CD4-positive, alpha-beta T cell treated with Interleukin-21 for 1 hour (primary cell): ENCODE data around the gene AUNIP.
"Not testable (repeated sequence)": the region's sequence is repeated elsewhere in the genome, so short reads cannot be mapped to it uniquely, and the experiment has no call there.

Source experiments
- DNase-seq: peaks from one replicate; pipeline ENCODE4 v3.0.0-alpha.2; 2020

AUNIP gene

DNA sequence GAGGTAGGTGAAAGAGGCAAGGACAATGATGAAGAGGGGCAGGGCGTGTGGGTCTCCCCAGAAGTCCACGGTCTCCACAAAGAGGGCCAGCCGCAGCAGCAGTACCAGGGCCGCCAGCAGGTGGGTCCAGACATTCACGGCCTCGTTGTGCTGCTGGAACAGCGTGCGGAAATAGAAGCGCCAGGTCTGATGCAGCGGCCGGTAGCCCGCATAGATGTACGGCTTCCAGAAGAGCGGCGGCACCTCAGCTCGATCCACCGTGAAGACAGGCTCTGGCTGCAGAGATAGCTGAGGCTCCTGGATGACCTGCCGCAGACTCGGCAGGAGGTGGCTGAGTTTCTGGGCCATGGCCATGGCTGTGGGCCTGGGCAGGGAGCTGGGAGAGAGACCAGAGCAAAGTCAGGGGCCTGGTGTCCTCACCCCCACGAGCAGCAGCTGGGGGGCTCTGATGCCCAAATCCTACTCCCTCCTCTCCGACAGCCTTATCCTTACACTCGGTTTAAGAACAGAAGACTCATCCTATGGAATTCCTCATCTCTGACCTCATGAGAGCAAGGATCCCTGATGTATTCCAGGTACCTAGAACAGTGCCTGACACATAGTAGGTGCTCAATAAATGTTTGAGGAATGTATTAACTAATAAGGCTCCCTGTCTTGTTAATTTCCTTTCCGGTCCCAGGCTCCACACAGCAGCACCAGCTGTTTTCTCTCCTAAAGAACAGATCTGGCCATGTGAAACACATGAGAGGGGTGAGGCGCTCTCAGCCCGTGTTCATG lies 4.4 kb upstream of the AUNIP start:
- DNase-seq = no peak

DNA sequence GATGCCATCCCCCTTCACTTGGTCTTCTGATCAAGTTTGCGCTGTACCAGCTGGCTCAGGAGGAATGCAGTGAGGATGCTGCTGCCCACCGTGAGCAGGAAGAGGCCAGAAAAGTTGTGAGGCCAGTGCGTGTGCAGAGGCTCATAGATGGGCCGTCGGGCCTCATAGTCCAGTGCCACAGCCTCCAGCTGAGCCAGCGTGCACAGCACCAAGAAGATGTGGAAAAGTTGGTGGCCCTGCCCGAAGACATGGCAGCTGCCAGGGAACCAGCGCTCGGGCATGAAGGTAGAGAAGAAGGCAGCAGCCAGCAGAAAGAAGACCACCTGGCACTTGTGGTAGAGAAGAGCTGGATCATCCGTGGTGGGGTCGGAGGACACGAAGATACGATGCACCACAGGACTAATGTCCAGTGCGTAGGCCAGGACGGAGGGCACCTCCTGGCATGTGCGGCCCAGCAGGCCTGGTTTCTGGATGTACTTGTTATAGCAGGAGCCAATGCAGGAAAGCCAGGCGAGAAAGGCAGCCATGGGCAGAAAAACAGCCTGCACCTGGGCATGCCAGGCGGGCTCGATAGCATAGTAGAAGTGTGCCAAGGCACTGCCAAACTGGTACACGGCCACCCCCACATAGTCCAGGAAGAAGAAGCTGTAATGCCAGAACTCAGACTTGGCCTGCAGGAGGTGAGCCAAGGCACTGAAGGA lies 3.7 kb upstream of the AUNIP start:
- no peak for DNase-seq

DNA sequence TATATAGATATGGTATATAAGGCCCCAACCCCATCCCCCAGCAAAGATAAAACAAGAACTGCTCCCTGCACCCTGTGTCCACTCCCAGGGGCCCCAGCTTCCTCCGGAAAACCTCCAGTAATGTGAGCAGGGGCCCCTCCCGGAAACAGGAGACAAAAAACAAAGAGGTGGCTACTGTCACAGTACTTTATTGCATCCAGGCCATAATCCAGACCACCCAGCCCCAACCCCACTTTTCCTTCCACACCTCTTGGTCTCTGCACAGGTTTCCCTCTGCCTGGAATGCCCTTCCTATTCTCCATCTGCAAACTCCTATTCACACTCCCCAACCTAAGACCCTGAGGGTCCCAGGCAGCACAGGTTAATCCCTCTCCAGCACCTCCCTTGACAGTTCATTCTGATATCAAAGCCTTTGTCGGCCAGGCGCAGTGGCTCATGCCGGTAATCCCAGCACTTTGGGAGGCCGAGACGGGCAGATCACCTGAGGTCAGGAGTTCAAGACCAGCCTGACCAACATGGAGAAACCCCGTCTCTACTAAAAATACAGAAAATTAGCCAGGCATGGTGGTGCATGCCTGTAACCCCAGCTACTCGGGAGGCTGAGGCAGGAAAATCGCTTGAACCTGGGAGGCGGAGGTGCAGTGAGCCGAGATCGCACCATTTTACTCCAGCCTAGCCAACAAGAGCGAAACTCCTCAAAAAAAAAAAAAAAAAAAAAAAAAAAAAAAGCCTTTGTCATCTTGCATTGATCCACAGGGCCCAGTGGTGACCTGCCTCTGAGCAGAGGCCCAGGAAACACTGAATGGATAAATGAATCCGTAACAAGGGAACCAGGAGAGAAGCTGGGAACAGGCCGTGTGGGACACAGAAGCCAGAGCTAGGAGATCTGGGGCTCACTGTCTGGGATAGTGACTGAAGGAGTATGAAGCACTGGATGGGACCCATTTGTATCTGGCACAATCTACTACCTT lies 2.3 kb upstream of the AUNIP start:
- DNase-seq = no peak

DNA sequence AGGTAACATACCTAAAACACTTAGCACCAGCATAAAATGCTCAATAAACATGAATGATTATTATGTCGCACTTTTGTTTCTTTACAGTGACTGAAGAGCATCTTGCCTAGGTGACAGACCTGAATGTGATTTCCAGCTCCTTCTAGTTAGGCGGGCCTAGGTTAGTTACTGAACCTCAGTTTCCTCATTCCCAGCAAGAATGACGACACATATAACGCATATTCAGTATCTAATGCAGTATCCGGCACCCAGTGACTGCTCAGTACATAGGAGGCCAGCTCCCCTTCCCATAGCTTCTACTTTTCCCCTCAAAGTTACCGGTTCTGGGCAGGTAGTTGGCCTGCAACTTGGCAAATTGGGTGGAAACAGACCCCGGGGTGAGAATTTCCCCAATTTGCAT lies 763 bp downstream of the AUNIP start:
- DNase-seq = no peak

DNA sequence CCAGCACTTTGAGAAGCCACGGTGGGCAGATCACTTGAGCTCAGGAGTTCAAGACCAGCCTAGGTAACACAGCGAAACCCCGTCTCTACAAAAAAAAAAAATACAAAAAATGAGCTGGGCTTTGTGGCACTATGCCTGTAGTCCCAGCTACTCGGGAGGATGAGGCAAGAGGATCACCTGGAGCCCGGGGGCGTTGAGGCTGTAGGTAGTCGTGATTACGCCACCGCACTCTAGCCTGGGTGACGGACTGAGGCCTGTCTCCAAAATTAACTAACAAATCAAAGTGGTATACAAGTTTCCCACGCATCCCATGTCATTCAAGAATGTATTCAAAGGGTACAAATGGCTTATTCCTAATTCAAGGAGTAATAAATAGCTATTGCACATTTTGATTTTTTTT lies 2.4 kb downstream of the AUNIP start:
- DNase-seq = no peak

DNA sequence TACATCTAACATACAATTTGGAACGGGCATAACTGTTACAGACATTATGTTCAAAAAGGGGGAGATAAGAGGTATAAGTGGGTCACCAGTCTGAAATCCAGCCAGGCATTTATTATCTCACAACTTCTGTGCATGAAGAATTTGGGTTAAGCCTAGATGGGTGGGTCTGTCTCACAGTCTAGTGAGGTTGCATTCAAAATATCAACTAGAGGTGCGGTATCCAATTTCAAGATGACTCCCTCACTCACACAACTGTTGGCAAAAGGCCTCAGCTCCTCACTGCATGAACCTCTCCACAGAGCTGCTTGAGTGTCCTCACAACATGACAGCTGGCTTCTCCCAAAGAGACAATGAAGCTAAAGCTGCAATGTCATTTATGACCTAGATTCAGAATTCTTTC lies 4.7 kb downstream of the AUNIP start:
- DNase-seq = no peak

DNA sequence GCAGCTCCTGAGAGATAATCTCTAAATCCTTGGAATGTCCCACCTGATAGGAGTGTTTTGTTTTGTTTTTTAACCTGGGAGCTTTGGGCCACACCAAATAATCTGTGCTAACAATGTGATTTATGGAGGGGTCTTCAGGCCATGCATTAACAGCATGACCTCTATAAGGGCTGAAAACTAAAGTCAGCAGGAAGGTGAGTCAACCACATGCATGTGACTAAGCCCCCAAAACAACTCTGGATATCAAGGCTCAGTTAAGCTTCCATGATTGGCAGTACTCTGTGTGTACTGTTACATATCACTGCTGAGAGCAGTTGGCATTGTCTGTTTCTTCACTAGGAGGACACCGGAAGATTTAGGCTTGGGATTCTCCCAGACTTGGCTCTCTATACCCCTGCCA lies 10.7 kb downstream of the AUNIP start:
- no peak for DNase-seq

DNA sequence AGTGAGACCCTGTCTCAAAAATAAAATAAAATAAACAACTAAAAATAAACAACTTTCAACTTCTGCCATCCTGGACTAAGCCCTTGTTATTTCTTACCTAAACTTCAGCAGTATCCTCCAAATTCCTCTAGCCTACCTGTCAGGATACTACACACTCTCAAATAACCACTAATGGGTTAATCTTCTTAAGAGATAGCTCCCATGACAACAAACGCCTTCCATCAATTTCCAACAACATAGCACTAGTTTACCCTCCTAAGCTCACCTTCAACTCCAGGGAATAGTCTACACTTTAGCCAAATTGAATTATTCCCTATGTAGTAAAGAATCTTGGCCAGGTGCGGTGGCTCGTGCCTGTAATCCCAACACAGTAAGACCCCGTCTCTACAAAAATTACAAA lies 11.3 kb downstream of the AUNIP start:
- DNase-seq = no peak

DNA sequence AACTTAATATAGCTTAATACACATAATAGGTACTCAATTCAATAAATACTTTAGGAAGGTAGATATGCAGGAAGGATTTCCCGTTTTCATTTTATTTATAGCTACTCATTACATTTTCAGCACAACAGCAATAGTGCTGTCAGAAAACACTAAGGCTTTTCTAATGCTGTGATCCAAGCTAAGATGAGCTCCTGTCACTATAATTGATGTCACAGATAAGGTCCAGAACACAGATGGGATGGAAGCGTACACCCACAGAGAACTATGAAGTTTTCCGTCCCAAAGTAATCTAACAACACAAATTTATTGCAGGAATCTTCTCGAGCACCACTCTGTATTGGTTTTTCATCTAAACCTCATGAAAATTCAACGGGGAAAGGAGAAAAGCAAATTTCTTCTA lies 13.6 kb downstream of the AUNIP start:
- no peak for DNase-seq

DNA sequence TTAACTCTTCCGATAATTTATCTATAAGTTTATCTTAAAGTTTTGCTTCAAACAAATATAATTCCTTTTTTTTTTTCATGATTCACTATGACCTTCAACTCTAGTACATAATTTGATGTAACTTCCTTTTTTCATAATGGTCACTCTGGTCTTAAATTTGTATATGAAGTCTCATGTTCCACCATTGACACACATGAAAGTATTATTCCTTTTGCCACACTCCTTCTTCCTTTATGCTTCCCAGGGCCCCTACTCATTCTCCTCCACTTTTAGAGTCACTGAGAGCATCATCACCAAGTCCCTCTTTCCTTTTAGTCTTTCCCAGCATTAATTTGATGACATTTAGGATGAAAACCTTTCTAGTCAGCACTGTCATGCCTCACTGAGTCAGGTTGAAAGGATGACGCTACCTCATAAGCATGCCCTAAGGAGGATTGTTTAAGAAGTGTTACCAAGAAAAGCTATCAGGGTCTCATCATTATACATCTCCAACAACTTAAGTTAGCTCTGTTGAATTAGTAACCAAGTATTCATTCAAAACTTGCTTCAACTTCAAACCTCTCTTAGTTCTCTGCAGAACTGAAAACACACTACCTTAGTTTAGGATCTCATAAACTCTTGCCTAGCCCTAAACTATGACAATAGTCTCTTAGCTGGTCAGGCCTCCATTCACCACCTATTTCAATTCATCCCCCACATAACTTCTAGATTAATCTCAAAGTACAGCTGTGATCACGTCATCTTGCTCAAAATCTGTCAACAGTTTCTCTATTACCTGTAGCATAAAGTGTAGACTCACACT lies 14.5 kb downstream of the AUNIP start:
- DNase-seq = no peak

DNA sequence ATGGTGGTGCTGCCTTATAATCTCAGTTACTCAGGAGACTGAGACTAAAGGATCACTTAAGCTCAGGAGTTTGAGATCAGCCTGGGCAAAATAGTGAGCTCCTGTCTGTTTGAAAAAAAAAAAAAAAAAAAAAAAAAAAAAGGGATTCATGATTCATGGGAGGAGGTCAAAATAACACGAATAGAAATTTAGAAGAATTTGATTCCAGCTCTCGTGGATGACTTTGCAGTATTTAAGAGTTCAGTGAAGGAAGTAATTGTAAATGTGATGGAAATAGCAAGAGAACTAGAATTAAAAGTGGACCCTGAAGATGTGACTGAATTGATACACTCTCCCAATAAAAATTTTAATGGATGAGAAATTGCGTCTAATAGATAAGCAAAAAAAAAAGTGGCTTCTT lies 15.8 kb downstream of the AUNIP start:
- DNase-seq = no peak

DNA sequence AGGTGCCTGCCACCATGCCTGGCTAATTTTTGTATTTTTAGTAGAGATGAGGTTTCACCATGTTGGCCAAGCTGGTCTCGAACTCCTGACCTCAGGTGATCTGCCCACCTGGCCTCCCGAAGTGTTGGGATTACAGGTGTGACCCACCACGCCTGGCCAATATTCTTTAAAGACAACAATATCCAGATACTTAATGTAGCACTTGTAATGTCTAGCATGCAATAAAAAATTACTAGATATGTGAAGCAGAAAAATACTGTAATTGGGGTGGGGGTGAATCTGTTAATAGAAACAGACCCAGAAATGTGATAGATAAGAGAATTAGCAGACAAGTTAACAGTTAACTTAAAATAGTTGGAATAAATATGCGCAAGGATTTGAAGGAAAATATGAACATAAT lies 19.4 kb downstream of the AUNIP start:
- not testable (repeated sequence) for DNase-seq

DNA sequence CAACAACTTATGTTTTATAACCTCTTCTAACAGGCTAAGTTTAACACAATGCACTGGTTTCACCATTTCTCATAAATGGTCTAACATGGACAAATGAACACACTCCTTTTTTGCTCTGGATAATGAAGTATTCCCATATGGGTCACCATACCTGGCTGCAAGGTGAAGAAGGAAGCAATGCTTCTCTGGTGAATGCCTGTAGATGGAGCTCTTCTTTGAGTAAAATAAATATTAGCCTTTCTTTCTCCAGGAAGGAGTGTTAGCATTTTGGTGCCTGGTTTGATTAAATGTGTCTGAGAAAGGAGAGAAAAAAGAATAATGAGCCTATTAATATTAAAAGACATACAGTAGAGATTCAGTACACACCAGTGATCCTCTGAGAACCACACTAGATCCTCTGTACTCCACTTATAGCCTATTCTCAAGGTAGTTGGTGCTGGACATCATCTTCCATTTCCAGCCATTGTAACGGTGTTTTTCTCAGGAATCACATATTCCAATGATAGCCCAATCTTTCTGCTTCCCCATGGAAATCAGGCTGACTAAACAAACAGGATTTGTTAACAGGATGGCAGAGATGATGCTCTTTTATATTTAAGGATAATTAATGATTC lies 21.9 kb downstream of the AUNIP start:
- no peak for DNase-seq

DNA sequence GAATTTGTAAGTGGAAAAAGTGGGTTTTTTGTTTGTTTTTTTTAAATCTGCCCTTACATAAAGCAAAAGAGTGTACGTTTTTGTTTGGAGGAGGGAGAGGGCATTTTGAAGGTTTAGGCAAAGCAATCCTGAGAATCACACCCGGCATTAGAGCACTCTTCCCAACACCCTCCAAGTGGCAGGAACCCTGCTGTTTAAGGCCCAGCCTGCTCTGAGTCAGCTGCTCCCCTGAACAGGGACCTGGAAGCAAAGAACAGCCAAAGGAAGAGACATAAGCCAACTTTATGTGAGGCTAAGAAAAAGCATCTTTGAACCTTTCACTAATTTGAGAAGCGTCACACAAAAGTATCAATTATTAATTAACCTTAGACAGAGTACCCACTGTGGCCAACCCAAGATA lies 22.6 kb downstream of the AUNIP start:
- no peak for DNase-seq

DNA sequence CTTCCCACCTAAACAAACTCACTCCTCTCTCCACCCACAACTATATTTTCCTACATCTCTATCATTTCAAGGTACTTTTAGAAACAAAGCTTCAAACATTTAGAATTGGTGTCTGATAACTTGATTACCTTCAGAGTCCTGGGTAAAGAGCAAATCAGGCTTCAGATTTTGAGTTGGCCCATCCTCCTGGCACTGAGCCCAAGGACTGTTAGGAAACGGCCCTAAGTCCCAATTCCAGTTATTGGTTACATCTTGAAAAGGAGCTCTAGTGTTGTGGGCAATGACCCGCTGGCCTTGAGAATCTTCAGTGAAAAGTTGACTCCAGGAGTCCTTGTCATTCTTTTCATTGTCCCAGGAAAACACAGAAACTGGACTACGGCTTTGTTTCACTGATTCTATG lies 24.4 kb downstream of the AUNIP start:
- DNase-seq = no peak

DNA sequence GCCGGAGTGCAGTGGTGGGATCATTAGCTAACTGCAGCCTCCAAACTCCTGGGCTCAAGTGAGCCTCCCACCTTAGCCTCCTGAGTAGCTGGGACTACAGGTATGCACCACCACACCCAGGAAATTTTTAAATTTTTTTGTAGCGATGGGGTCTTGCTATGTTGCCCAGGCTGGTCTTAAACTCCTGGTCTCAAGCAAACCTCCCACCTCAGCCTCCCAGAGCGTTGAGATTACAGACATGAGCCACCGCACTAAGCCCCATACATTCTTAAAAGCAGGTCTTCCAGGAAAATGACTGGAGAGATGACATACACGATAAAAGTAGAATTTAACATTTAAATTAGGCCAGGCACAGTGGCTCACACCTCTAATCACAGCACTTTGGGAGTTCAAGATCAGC lies 26.1 kb downstream of the AUNIP start:
- DNase-seq = no peak

DNA sequence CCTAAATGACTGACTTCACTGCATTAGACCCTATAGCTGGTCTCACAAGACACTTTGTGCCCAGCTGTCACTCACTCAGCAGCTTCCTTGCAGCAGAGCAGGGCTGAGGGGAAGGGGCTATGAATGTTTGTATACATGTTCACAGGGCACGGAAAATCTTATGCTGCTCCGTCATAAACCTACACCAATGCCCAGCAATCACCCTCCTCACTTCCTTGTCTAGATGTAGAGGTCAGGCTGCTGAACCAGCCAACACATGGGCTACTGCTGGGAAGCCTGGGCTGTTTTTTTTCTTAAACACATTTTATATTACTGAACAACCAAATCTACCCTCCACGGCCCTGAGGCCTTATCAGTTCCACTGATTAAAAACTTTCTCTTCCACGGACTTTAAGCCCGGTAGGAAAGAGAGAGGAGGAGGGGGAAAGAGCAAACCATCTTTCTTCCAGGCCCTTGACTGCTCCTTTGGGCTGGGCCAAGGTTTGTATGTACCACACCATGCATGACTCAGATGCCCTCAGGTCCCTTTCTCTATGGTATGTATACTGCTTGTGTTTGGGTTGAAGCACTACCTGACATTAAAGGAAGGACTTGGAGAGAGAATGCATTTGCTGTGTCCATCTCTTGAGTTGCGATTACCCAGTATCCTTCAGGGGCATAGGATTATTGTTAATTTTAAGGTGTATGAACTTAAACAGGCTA lies 26.8 kb downstream of the AUNIP start:
- DNase-seq = no peak

DNA sequence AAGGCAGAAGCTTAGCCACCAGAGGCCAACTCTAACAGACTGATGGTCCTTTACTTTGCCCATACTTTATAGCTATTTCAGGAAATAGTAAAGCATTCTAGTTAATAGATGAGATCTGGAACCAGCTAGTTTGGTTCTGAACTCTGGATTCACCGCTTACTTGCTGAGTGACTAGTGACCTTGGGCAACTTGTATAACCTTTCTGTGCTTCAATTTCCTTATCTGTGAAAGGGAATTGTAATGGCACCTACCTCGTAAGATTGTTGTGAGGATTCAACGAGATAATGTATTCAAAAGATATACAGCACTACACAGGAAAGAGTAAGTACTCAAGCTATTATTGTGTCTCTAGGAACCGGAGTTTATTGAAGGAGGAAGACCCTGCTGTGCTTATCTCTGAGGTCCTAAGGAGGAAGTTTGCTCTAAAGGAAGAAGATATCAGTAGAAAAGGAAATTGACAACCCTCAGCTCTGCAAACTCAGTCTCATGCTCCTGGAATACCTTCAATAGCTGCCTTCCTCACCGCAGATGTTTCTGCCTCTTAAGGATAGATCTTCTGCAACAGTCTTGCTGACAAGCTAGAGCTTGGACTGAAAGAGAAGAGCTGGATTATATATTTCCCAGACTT lies 27.6 kb downstream of the AUNIP start:
- no peak for DNase-seq

DNA sequence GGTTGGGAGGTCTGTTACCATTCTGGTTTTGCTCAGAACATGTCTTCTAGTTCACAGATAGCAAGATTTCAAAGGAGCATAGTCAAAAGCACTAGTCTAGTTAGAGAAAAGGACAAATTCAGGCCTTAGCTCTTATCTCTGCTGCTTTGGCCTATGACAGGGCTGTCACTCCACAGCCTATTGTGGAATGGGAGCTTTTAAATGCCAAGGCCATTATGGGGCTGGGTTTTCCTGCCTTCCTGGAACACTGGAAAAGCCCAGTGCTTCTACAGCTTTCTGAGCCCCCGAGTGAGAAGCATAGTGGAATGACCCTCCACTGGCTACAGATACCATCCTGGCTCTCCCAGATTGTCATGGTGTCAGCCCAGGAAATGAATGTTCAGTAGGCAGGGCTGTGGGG lies 30.2 kb downstream of the AUNIP start:
- no peak for DNase-seq

DNA sequence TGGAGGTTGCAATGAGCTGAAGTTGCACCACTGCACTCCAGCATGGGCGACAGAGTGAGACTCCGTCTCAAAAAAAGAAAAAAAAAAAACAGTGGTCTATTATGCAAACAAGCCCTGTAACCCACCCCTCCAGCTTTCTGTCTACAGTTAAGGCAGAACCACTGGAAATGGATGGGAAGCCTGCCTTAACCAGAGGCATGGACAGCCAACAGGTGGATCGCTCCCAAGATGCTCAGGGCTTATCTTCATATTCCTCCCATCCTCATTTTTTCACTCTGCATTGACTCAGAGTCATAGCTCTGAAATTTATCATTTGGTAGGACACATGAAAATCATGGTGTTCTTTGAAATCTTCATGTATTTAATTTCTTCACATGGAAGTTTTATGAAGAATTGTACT lies 30.8 kb downstream of the AUNIP start:
- DNase-seq = no peak

DNA sequence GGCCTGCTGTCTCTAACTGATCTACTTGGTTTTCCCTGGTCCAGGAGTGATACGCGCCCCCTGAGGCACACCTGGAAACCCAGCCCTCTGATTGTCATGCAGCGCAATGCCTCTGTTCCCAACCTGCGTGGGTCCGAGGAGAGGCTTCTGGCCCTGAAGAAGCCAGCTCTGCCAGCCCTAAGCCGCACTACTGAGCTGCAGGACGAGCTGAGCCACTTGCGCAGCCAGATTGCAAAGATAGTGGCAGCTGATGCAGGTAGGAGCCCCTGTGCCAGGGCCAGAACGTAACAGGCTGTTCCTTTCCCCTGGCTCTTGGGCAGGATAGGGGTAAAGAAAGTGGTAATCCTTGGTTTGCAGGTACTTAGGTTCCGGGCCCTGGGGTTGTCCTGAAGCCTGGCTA lies 32.7 kb downstream of the AUNIP start:
- no peak for DNase-seq
